ENCODE measurements around the gene LPIN2. TPM values are rescaled to one million over a fixed set of nuclear protein-coding genes. Genes with fewer than 3 reads are reported as not detected.
A peak's percentile ranks its signal among the peaks of the same experiment; 100 is the strongest.

LPIN2 gene
- total RNA-seq, 4 donors from 2014 or later: 17.6 to 34.3 (median 25.6) TPM

DNA sequence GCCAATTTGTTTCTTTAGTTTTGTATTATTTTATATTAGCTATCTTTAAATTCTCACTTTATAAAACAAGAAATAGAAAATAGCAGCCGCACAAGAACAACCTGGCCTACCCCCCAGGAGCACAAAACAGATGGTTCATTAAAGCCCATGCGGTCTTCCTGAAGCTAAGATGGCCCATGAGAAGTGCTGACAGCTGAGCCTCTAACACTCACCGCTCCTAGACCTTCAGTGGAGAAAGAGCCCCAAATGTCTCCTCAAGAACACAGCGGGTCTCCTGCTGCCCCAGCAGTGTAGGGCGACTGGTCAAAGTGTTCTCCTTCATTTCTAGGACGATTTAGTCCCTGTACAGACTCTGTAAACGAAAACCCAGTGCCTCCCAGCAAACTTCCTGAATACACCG lies 45.1 kb downstream of the LPIN2 start:
- Histone ChIP-seq H3K9me3 (no peaks in the 10 kb centered on the region), H3K27ac (peak overlapping the region in 3 of 4 donors; percentile 14 to 65 (median 33)), H3K36me3 (no peaks in the 10 kb centered on the region), H3K4me1 (peaks cover 12 to 67% (median 17%) of the 10 kb centered on the region in 3 donors), H3K4me3 (no peak overlapping the region), H3K27me3 (no peaks in the 10 kb centered on the region)
- 47 to 63% methylated on average over 3 to 8 of the region's 8 CpGs for WGBS, 2 donors (ENCODE audit: low coverage in 1 of 2)
- TF ChIP-seq POLR2A (IDR thresholded peaks at IDR 0.05) (no peak), POLR2AphosphoS5 (IDR thresholded peaks at IDR 0.05) (no peak), EP300 (IDR thresholded peaks at IDR 0.05) (no peak)
- TF ChIP-seq, protein P1, sequence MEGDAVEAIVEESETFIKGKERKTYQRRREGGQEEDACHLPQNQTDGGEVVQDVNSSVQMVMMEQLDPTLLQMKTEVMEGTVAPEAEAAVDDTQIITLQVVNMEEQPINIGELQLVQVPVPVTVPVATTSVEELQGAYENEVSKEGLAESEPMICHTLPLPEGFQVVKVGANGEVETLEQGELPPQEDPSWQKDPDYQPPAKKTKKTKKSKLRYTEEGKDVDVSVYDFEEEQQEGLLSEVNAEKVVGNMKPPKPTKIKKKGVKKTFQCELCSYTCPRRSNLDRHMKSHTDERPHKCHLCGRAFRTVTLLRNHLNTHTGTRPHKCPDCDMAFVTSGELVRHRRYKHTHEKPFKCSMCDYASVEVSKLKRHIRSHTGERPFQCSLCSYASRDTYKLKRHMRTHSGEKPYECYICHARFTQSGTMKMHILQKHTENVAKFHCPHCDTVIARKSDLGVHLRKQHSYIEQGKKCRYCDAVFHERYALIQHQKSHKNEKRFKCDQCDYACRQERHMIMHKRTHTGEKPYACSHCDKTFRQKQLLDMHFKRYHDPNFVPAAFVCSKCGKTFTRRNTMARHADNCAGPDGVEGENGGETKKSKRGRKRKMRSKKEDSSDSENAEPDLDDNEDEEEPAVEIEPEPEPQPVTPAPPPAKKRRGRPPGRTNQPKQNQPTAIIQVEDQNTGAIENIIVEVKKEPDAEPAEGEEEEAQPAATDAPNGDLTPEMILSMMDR (IDR thresholded peaks at IDR 0.05): no peak
- no peak for ATAC-seq

DNA sequence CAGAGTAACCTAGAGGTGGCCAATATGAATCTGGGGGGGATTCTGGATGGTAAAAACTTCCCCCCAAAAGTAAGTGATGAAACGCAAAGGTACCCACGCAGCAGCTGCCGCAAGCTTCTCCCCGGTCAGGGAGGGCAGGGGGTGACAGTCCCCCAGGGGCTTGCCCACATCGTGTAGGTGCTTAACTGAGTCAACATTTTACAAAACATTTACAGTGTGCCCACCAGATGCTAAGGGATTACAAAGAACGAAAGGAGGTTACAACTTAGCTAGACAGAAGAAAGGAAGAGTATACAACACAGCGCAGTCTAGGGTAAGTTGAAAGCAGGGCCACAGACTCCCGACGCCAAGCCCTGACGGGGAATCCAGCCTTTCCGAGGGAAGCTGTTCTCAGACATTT lies 45.6 kb downstream of the LPIN2 start:
- ATAC-seq: no peak
- H3K36me3 ChIP-seq: no peaks in the 10 kb centered on the region
- no peak for TF ChIP-seq POLR2AphosphoS5 (IDR thresholded peaks at IDR 0.05)
- TF ChIP-seq POLR2A (IDR thresholded peaks at IDR 0.05): no peak
- TF ChIP-seq, protein P1 (IDR thresholded peaks at IDR 0.05): no peak
- TF ChIP-seq EP300 (IDR thresholded peaks at IDR 0.05): no peak
- H3K27me3 ChIP-seq: no peaks in the 10 kb centered on the region
- peak overlapping the region in 2 of 4 donors; percentile 33 to 65 for H3K27ac ChIP-seq
- WGBS, 2 donors (ENCODE audit: low coverage in 1 of 2): 91 to 96% methylated on average over 9 to 11 of the region's 11 CpGs
- peaks cover 12 to 65% (median 17%) of the 10 kb centered on the region in 3 donors for H3K4me1 ChIP-seq
- H3K4me3 ChIP-seq: no peak overlapping the region
- H3K9me3 ChIP-seq: no peaks in the 10 kb centered on the region

DNA sequence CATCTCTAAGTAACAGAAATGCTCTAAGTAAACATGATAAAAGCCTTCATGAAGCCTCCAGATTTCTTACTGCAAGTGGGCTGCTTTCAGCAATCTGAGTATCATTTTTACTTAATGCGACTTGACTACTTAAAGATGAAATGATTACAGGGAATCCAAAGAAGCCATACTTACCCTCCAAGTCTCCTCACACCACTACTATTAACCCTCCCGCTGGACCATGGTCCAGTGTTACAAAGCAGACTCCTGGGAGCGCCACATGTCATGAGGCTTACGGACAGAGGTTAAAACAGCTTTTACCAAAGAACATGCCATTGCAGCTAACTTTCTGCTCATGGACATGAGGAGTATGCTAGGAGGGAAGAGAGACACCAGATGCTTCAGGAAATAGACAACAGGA lies 46.4 kb downstream of the LPIN2 start:
- no peak for ATAC-seq
- Histone ChIP-seq H3K4me3 (no peak overlapping the region), H3K27ac (no peak overlapping the region), H3K9me3 (no peaks in the 10 kb centered on the region), H3K27me3 (no peaks in the 10 kb centered on the region), H3K36me3 (no peaks in the 10 kb centered on the region), H3K4me1 (peaks cover 12 to 65% (median 21%) of the 10 kb centered on the region in 3 donors)
- TF ChIP-seq POLR2A (IDR thresholded peaks at IDR 0.05) (no peak), EP300 (IDR thresholded peaks at IDR 0.05) (no peak), POLR2AphosphoS5 (IDR thresholded peaks at IDR 0.05) (no peak)
- TF ChIP-seq, protein P1 (IDR thresholded peaks at IDR 0.05): no peak
- 94 to 100% methylated on average over 2 to 4 of the region's 4 CpGs for WGBS, 2 donors (ENCODE audit: low coverage in 1 of 2)

DNA sequence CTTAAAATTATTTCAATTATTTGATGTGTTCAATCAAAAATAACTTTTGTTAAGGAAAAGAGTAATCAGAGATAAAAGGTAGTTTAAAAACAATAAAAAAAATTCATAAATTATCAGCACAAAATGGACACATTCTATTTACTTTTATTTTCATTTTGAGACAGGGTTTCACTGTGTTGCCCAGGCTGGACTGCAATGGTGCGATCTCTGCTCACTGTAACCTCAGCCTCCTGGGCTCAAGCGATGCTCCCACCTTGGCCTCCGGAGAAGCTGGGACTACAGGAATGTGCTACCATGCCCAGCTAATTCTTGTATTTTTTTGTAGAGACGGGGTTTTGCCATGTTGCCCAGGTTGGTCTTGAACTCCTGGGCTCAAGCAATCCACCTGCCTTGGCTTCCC lies 47.1 kb downstream of the LPIN2 start:
- 94 to 95% methylated on average over 3 to 4 of the region's 4 CpGs for WGBS, 2 donors (ENCODE audit: low coverage in 1 of 2)
- no peak for ATAC-seq

More for the DNA sequence above, 47.1 kb downstream of the LPIN2 start:
- no peaks in the 10 kb centered on the region for H3K27me3 ChIP-seq
- H3K27ac ChIP-seq: no peak overlapping the region
- H3K9me3 ChIP-seq: no peaks in the 10 kb centered on the region
- no peak overlapping the region for H3K4me3 ChIP-seq
- peaks cover 8 to 65% (median 23%) of the 10 kb centered on the region in 3 donors for H3K4me1 ChIP-seq
- TF ChIP-seq POLR2AphosphoS5 (IDR thresholded peaks at IDR 0.05) (no peak), EP300 (IDR thresholded peaks at IDR 0.05) (no peak), POLR2A (IDR thresholded peaks at IDR 0.05) (no peak)
- TF ChIP-seq, protein P1 (IDR thresholded peaks at IDR 0.05): no peak
- H3K36me3 ChIP-seq: no peaks in the 10 kb centered on the region

Data from gastroesophageal sphincter (tissue), 4 donors.